HCT116 (cell line): ENCODE data around the gene GH2. TPM values are rescaled to one million over a fixed set of nuclear protein-coding genes. Genes with fewer than 3 reads are reported as not detected.
"Not testable (repeated sequence)": the region's sequence is repeated elsewhere in the genome, so short reads cannot be mapped to it uniquely, and the experiment has no call there.

ENCODE experiments used
- ATAC-seq: fragments of 200-7000 bp; cut with Tn5 transposase; 2 replicates; pipeline ENCODE4 v1.9.1; 2020; ENCODE audit warnings: mild to moderate bottlenecking, moderate library complexity
- BruUV-seq: library from RNA; stranded (reverse); fragments of 400-500 nt; replicated peaks from 2 replicates; lab custom pipeline; 2021; lab: Mats Ljungman, UMichigan
- CTCF ChIA-PET: fragments of 300-600 bp; sonication (Branson Sonifier 250); formaldehyde crosslinking; loops from one replicate; lab custom pipeline; 2021; ENCODE audit warnings: antibody characterized with exemption; lab: Charles Lee
- POLR2A ChIA-PET: fragments of 300-600, 350-600 bp; sonication (Branson Sonifier 250); formaldehyde crosslinking; loops from one replicate; lab custom pipeline; 2021; ENCODE audit warnings: antibody characterized with exemption; lab: Charles Lee
- RAD21 ChIA-PET, 2 experiments: fragments of 300-600 bp; sonication (Branson Sonifier 250); formaldehyde crosslinking; loops; one replicate each; lab custom pipeline; 2023; ENCODE audit warnings: low total read pairs in 2 of 2; ENCODE audit not compliant: uncharacterized antibody in 2 of 2, unreplicated experiment in 2 of 2, low non-redundant PET in 1 of 2; lab: Charles Lee
- DNase-seq: peaks from one replicate; pipeline ENCODE4 v3.0.0-alpha.2; 2010; ENCODE audit warnings: low read depth, low spot score
- H2AFZ ChIP-seq: fragments of 200-600 bp; shearing (Covaris generic), sonication (generic); 2 replicates; pipeline ENCODE4 v1.6.1; 2017; ENCODE audit warnings: low read depth, mixed run types, mixed read lengths, antibody characterized with exemption, low read length; ENCODE audit not compliant: poor library complexity, severe bottlenecking
- H3K27ac ChIP-seq: 2 replicates; pipeline ENCODE4 v1.5.1; 2012; ENCODE audit warnings: low read depth, low read length
- H3K27me3 ChIP-seq: fragments of 200-600 bp; sonication (generic); 2 replicates; pipeline ENCODE4 v1.6.1; 2016; ENCODE audit warnings: mixed run types, low read length, mixed read lengths; ENCODE audit not compliant: insufficient read depth
- H3K36me3 ChIP-seq, 2 experiments: fragments of 200-500 bp in 1 of 2; fragments of 200-600 bp in 1 of 2; sonication (Bioruptor generic) in 1 of 2; sonication (generic) in 1 of 2; 2 replicates each; pipeline versions ENCODE4 v1.5.1 to v1.6.1; 2014 to 2016; ENCODE audit warnings: low read length in 2 of 2, inconsistent platforms in 1 of 2, mixed read lengths in 1 of 2, mixed run types in 1 of 2; ENCODE audit not compliant: insufficient read depth in 2 of 2, control insufficient read depth in 1 of 2
- H3K4me1 ChIP-seq, 2 experiments: fragments of 200-600 bp in 1 of 2; sonication (generic) in 1 of 2; 2 replicates each; pipeline versions ENCODE4 v1.5.1 to v1.6.1; 2012 to 2017; ENCODE audit warnings: low read length in 2 of 2, inconsistent platforms in 1 of 2, mild to moderate bottlenecking in 1 of 2, mixed read lengths in 1 of 2, mixed run types in 1 of 2, moderate library complexity in 1 of 2; ENCODE audit not compliant: insufficient read depth in 2 of 2, control insufficient read depth in 1 of 2
- H3K4me2 ChIP-seq: fragments of 200-600 bp; sonication (generic); 2 replicates; pipeline ENCODE4 v1.6.1; 2017; ENCODE audit warnings: mixed run types, low read length, mixed read lengths
- H3K4me3 ChIP-seq, 2 experiments: fragments of 200-600 bp in 1 of 2; sonication (generic) in 1 of 2; replicated peaks in 1 of 2; 2 replicates each; pipeline ENCODE4 v1.5.1; 2011 to 2016; ENCODE audit warnings: low read length in 2 of 2, control low read depth in 1 of 2, low read depth in 1 of 2, mild to moderate bottlenecking in 1 of 2, mixed read lengths in 1 of 2, mixed run types in 1 of 2
- H3K79me2 ChIP-seq: fragments of 200-600 bp; sonication (generic); 2 replicates; pipeline ENCODE4 v1.6.1; 2017; ENCODE audit warnings: mild to moderate bottlenecking, mixed run types, low read length, moderate library complexity, mixed read lengths; ENCODE audit not compliant: insufficient read depth
- H3K9ac ChIP-seq: fragments of 200-600 bp; sonication (generic); 2 replicates; pipeline ENCODE4 v1.6.1; 2016; ENCODE audit warnings: low read length, mixed read lengths
- H3K9me2 ChIP-seq: fragments of 200-600 bp; sonication (generic), shearing (Covaris generic); 2 replicates; pipeline ENCODE4 v1.6.1; 2017; ENCODE audit warnings: mixed run types, mild to moderate bottlenecking, moderate library complexity; ENCODE audit not compliant: insufficient read depth
- H3K9me3 ChIP-seq, 2 experiments: fragments of 200-500 bp in 1 of 2; fragments of 200-600 bp in 1 of 2; sonication (Bioruptor generic) in 1 of 2; sonication (generic) in 1 of 2; 2 replicates each; pipeline ENCODE4 v1.6.1; 2014 to 2017; ENCODE audit warnings: low read length in 2 of 2, mixed read lengths in 2 of 2, inconsistent platforms in 1 of 2, low read depth in 1 of 2, mild to moderate bottlenecking in 1 of 2, mixed run types in 1 of 2, moderate library complexity in 1 of 2; ENCODE audit not compliant: control insufficient read depth in 1 of 2, insufficient read depth in 1 of 2
- H4K20me1 ChIP-seq: fragments of 200-600 bp; sonication (generic), shearing (Covaris generic); 2 replicates; pipeline ENCODE4 v1.6.1; 2017; ENCODE audit warnings: mixed run types, mild to moderate bottlenecking, moderate library complexity; ENCODE audit not compliant: insufficient read depth
- JUND ChIP-seq: IDR thresholded peaks from 2 replicates; pipeline ENCODE4 v1.6.1; 2012
- RAD21 ChIP-seq: IDR thresholded peaks from 2 replicates; pipeline ENCODE4 v1.6.1; 2012; ENCODE audit warnings: low read depth, mild to moderate bottlenecking
- TCF7L2 ChIP-seq: IDR thresholded peaks from 2 replicates; pipeline ENCODE4 v1.7.0; 2011; ENCODE audit warnings: borderline replicate concordance, inconsistent platforms; ENCODE audit not compliant: insufficient read depth, insufficient read length; ENCODE audit errors: extremely low read depth
- YY1 ChIP-seq: IDR thresholded peaks from 2 replicates; pipeline ENCODE4 v1.6.1; 2011; ENCODE audit warnings: low read length, low read depth, moderate library complexity, mild to moderate bottlenecking; ENCODE audit not compliant: insufficient replicate concordance; ENCODE audit errors: extremely low read depth
- intact Hi-C: fragments of 100-400 bp; cut with micrococcal nuclease; formaldehyde crosslinking; loops from 2 replicates; pipeline ENCODE4 v1.10.0; 2022
- total RNA-seq: library from RNA; stranded (reverse); gene quantifications from one replicate; pipeline ENCODE4 v1.2.1, GENCODE V29; 2021; ENCODE audit not compliant: unreplicated experiment
- TF ChIP-seq, protein P1 (sequence below), 3 experiments: fragments of 200-600 bp in 1 of 3; sonication (generic) in 1 of 3; IDR thresholded peaks in 2 of 3; conservative IDR thresholded peaks in 1 of 3; 2 replicates each; pipeline ENCODE4 v1.5.1; 2012 to 2017; ENCODE audit warnings: low read depth in 2 of 3, low read length in 2 of 3, antibody characterized with exemption in 1 of 3, borderline replicate concordance in 1 of 3, control low read depth in 1 of 3, mild to moderate bottlenecking in 1 of 3, mixed read lengths in 1 of 3, mixed run types in 1 of 3, moderate library complexity in 1 of 3; ENCODE audit not compliant: insufficient read depth in 1 of 3

The GH2 gene
- total RNA-seq, 1 experiment from 2014 or later, result not detected

DNA sequence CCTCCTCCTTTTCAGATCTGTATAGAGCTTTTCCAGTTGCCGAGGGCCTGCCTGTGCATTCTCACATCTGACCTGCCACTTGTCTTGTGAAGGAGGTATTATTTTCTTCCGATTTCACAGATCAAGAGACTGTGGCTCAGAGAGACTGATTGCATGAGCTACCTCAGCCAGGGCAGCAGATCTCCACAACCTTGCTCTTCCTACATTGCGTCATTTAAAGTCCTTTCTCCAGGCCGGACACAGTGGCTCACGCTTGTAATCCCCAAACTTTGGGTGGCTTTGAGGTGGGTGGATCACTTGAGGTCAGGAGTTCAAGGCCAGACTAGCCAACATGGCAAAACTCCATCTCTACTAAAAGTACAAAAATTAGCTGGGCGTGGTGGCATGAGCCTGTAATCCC is 38.3 kb upstream of the GH2 start:
- H3K4me2 ChIP-seq, H3K27ac ChIP-seq, ATAC-seq, H2AFZ ChIP-seq, DNase-seq, H3K4me3 ChIP-seq, intact Hi-C loops, H3K79me2 ChIP-seq, H3K9me3 ChIP-seq, H3K27me3 ChIP-seq, BruUV-seq, H3K9ac ChIP-seq, H3K36me3 ChIP-seq, H3K9me2 ChIP-seq, H3K4me1 ChIP-seq, H4K20me1 ChIP-seq: not testable (repeated sequence)
- RAD21 ChIA-PET, result interaction anchor here (0.7 to 2.4 kb wide), 13 partner anchors 26 to 1053 kb away, joined by 3 to 20 read pairs (median 7); no protein-coding TSS in a partner anchor
- POLR2A ChIA-PET, result interaction anchor here (0.7 to 2.3 kb wide), 4 partner anchors 12 to 225 kb away, joined by 3 to 13 read pairs (median 3); partner anchors contain the start of gene CD79B
- CTCF ChIA-PET, result interaction anchor here (0.7 to 3.9 kb wide), 22 partner anchors 8 to 499 kb away, joined by 3 to 90 read pairs (median 4); partner anchors contain the start of genes CD79B, CSHL1 and ICAM2

DNA sequence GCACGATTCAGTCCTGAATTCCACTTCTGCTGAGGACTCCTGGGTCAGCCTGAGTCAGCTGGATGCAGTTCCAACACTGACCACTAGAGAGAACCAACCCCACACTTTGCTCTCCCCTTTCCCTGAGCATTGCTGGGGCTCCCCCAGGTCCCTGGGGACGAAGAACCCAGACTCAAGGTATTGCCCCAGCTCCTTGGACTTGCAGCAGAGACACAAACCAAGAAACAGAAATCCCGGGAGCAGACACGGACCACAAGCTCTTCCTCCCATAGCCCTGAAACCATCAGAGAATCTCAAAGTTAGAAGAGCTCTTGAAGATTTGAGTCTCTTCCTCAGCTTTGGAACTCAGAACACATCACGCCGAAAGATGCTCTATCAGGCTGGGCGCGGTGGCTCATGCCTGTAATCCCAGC is 37.6 kb upstream of the GH2 start:
- no peak overlapping the region for H3K4me3 ChIP-seq
- TF ChIP-seq TCF7L2 (peak; percentile 14), JUND (no peak), RAD21 (peak; percentile 97), YY1 (peak; percentile 26)
- TF ChIP-seq, protein P1, sequence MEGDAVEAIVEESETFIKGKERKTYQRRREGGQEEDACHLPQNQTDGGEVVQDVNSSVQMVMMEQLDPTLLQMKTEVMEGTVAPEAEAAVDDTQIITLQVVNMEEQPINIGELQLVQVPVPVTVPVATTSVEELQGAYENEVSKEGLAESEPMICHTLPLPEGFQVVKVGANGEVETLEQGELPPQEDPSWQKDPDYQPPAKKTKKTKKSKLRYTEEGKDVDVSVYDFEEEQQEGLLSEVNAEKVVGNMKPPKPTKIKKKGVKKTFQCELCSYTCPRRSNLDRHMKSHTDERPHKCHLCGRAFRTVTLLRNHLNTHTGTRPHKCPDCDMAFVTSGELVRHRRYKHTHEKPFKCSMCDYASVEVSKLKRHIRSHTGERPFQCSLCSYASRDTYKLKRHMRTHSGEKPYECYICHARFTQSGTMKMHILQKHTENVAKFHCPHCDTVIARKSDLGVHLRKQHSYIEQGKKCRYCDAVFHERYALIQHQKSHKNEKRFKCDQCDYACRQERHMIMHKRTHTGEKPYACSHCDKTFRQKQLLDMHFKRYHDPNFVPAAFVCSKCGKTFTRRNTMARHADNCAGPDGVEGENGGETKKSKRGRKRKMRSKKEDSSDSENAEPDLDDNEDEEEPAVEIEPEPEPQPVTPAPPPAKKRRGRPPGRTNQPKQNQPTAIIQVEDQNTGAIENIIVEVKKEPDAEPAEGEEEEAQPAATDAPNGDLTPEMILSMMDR (IDR thresholded peaks at IDR 0.05 in 2 of 3, conservative IDR thresholded peaks at IDR 0.05 in 1 of 3; ENCODE audit: borderline replicate concordance in 1 of 3, insufficient read depth in 1 of 3, low read depth in 2 of 3, low read length in 2 of 3), result peak; percentile 96 to 98 (median 98)
- TF ChIP-seq, all 23 proteins: peak for 4

DNA sequence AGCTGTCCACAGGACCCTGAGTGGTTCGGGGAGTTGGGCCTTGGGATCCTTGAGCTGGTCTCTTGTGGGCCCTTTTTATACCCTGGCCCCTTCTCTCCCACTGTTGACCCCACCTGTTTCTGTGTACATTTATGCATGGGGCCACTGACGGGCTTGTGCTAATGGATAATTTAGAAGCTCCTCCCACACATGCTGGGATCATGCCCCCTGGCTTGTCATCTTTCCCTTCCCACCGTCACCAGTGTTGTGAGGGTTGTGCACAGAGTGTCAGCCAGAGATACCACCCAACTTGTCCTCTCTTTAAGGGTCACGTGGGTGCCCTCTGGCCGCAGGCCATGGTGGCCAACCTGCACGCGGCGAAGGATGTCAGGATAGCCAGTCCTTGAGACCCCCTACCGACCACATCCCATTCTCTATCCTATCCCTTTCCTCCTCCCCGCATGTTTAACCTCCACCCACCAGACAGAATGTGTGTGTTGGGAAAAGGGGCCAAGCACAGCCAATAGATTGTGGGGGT is 37.1 kb upstream of the GH2 start, which contains the start of gene GH1:
Gene GH1 (minus strand): TSS at position 51 of the 517 bp plus-strand sequence. CDS start 63 bp downstream, outside the sequence.
- not testable (repeated sequence) for ATAC-seq, BruUV-seq, H3K9ac ChIP-seq, H3K9me2 ChIP-seq, H3K4me2 ChIP-seq, H3K27ac ChIP-seq, DNase-seq, H3K27me3 ChIP-seq, H3K4me3 ChIP-seq, H2AFZ ChIP-seq, H3K4me1 ChIP-seq, H3K36me3 ChIP-seq, H3K79me2 ChIP-seq, H3K9me3 ChIP-seq, H4K20me1 ChIP-seq
- intact Hi-C loops, result loop anchor here (1.0 to 2.0 kb wide), 6 partner anchors 27 to 214 kb away; no protein-coding TSS in a partner anchor
- RAD21 ChIA-PET, result interaction anchor here (0.6 to 2.4 kb wide), 13 partner anchors 27 to 215 kb away, joined by 3 to 20 read pairs (median 7); no protein-coding TSS in a partner anchor
- POLR2A ChIA-PET, result interaction anchor here (0.9 to 2.3 kb wide), 4 partner anchors 28 to 226 kb away, joined by 3 to 13 read pairs (median 4); no protein-coding TSS in a partner anchor
- CTCF ChIA-PET, result interaction anchor here (0.7 to 3.9 kb wide), 26 partner anchors 8 to 501 kb away, joined by 3 to 90 read pairs (median 4); partner anchors contain the start of genes CSHL1 and ICAM2

More for the DNA sequence above, 37.6 kb upstream of the GH2 start:
- Histone ChIP-seq H3K9ac (no peak overlapping the region), H4K20me1 (no peaks in the 10 kb centered on the region), H2AFZ (no peak overlapping the region), H3K4me2 (no peak overlapping the region), H3K4me1 (no peaks in the 10 kb centered on the region), H3K27me3 (no peaks in the 10 kb centered on the region), H3K9me3 (no peaks in the 10 kb centered on the region), H3K27ac (no peak overlapping the region), H3K36me3 (no peaks in the 10 kb centered on the region), H3K9me2 (no peaks in the 10 kb centered on the region), H3K79me2 (no peaks in the 10 kb centered on the region)
- RAD21 ChIA-PET, result interaction anchor here (0.6 to 2.4 kb wide), 14 partner anchors 27 to 1052 kb away, joined by 3 to 20 read pairs (median 6); no protein-coding TSS in a partner anchor
- DNase-seq, result peak; percentile 59
- intact Hi-C loops, result loop anchor here (1.0 to 2.0 kb wide), 6 partner anchors 27 to 214 kb away; no protein-coding TSS in a partner anchor
- ATAC-seq, result peak; percentile 98
- CTCF ChIA-PET, result interaction anchor here (0.8 to 3.9 kb wide), 26 partner anchors 8 to 500 kb away, joined by 3 to 90 read pairs (median 4); partner anchors contain the start of genes CD79B, CSHL1 and ICAM2
- POLR2A ChIA-PET, result interaction anchor here (0.7 to 2.3 kb wide), 5 partner anchors 13 to 226 kb away, joined by 3 to 13 read pairs (median 3); partner anchors contain the start of gene CD79B
- BruUV-seq, result no TSS peak
